GM23338 (cell line): Measurements from ENCODE around the gene SPACA5. TPM values are rescaled to one million over a fixed set of nuclear protein-coding genes. Genes with fewer than 3 reads are reported as not detected.

Experiments used
- ATAC-seq: fragments of 200-7000 bp; cut with Tn5 transposase; 3 replicates; pipeline ENCODE4 v1.9.1; 2020
- DNase-seq: peaks from one replicate; pipeline ENCODE4 v3.0.0-alpha.2; 2015; ENCODE audit warnings: low spot score
- H2AFZ ChIP-seq: fragments of 200-600 bp; sonication (generic); 2 replicates; pipeline ENCODE4 v1.8.0; 2016; ENCODE audit warnings: antibody characterized with exemption, mild to moderate bottlenecking, moderate library complexity
- H3F3A ChIP-seq: fragments of 200-600 bp; sonication (generic); replicated peaks from 2 replicates; pipeline ENCODE4 v1.8.0; 2017; ENCODE audit warnings: antibody characterized with exemption, mixed run types, low read depth
- H3K27ac ChIP-seq: fragments of 200-600 bp; sonication (generic); 2 replicates; pipeline ENCODE4 v1.6.1; 2016; ENCODE audit warnings: low read depth
- H3K27me3 ChIP-seq: fragments of 200-600 bp; sonication (generic); 2 replicates; pipeline ENCODE4 v1.8.0; 2016; ENCODE audit warnings: mild to moderate bottlenecking, mixed run types, moderate library complexity; ENCODE audit not compliant: insufficient read depth
- H3K36me3 ChIP-seq: fragments of 200-600 bp; sonication (generic); 2 replicates; pipeline ENCODE4 v1.8.0; 2016; ENCODE audit warnings: mild to moderate bottlenecking; ENCODE audit not compliant: insufficient read depth
- H3K4me1 ChIP-seq: fragments of 200-600 bp; sonication (generic); 2 replicates; pipeline ENCODE4 v1.8.0; 2016; ENCODE audit warnings: mild to moderate bottlenecking, moderate library complexity; ENCODE audit not compliant: insufficient read depth
- H3K4me2 ChIP-seq: fragments of 200-600 bp; sonication (generic); 2 replicates; pipeline ENCODE4 v1.7.1; 2017; ENCODE audit warnings: mixed run types
- H3K4me3 ChIP-seq: fragments of 200-600 bp; sonication (generic); 2 replicates; pipeline ENCODE4 v1.6.1; 2016; ENCODE audit warnings: mixed run types
- H3K79me2 ChIP-seq: fragments of 200-600 bp; sonication (generic); replicated peaks from 2 replicates; pipeline ENCODE4 v1.8.0; 2017; ENCODE audit warnings: mild to moderate bottlenecking; ENCODE audit not compliant: insufficient read depth
- H3K9me2 ChIP-seq: fragments of 200-600 bp; sonication (generic); 2 replicates; pipeline ENCODE4 v1.8.0; 2017; ENCODE audit not compliant: insufficient read depth
- H4K20me1 ChIP-seq: fragments of 200-600 bp; sonication (generic); replicated peaks from 2 replicates; pipeline ENCODE4 v1.8.0; 2017; ENCODE audit warnings: mild to moderate bottlenecking; ENCODE audit not compliant: insufficient read depth
- H3K27ac Mint-ChIP-seq: 2 replicates; pipeline ENCODE4 v1.8.0; 2020; ENCODE audit warnings: inconsistent platforms, mild to moderate bottlenecking, moderate library complexity, mixed read lengths
- H3K27me3 Mint-ChIP-seq: 3 replicates; pipeline ENCODE4 v1.8.0; 2022; ENCODE audit warnings: low read depth, mild to moderate bottlenecking, moderate library complexity, mixed read lengths, inconsistent platforms; ENCODE audit not compliant: insufficient read depth, poor library complexity
- H3K36me3 Mint-ChIP-seq: 3 replicates; pipeline ENCODE4 v1.8.0; 2021; ENCODE audit warnings: low read depth, mild to moderate bottlenecking, inconsistent platforms, moderate library complexity, mixed read lengths
- H3K4me1 Mint-ChIP-seq: 3 replicates; pipeline ENCODE4 v1.8.0; 2020; ENCODE audit warnings: mild to moderate bottlenecking, inconsistent platforms, mixed read lengths
- H3K4me3 Mint-ChIP-seq: 3 replicates; pipeline ENCODE4 v1.8.0; 2021; ENCODE audit warnings: moderate library complexity, mild to moderate bottlenecking, inconsistent platforms, mixed read lengths
- H3K9me3 Mint-ChIP-seq: 3 replicates; pipeline ENCODE4 v1.8.0; 2020; ENCODE audit warnings: moderate library complexity, mild to moderate bottlenecking, inconsistent platforms, mixed read lengths
- CREB1 ChIP-seq: fragments of 250-450 bp; sonication (Bioruptor Pico); IDR thresholded peaks from 2 replicates; pipeline ENCODE4 v1.5.0; 2020; ENCODE audit warnings: low read depth, mild to moderate bottlenecking, moderate library complexity
- EZH2 ChIP-seq: fragments of 200-600 bp; sonication (generic); IDR thresholded peaks from one replicate; pipeline ENCODE4 v1.8.0; 2017; ENCODE audit warnings: antibody characterized with exemption, mild to moderate bottlenecking, low read depth; ENCODE audit not compliant: unreplicated experiment
- EZH2phosphoT487 ChIP-seq: fragments of 200-600 bp; sonication (generic); IDR thresholded peaks from one replicate; pipeline ENCODE4 v1.8.1; 2018; ENCODE audit warnings: antibody characterized with exemption; ENCODE audit not compliant: unreplicated experiment
- JUNB ChIP-seq: IDR thresholded peaks from one replicate; pipeline ENCODE4 v1.6.1; 2016; ENCODE audit warnings: antibody characterized with exemption; ENCODE audit not compliant: unreplicated experiment
- NANOG ChIP-seq: IDR thresholded peaks from 2 replicates; pipeline ENCODE4 v1.6.1; 2016; ENCODE audit warnings: antibody characterized with exemption, borderline replicate concordance
- POLR2AphosphoS5 ChIP-seq: IDR thresholded peaks from 2 replicates; pipeline ENCODE4 v1.6.1; 2016; ENCODE audit warnings: antibody characterized with exemption, low read depth
- STAT1 ChIP-seq: IDR thresholded peaks from one replicate; pipeline ENCODE4 v1.6.1; 2016; ENCODE audit warnings: antibody characterized with exemption; ENCODE audit not compliant: unreplicated experiment
- ZNF114 ChIP-seq: fragments of 250-450 bp; sonication (Bioruptor Pico); IDR thresholded peaks from 2 replicates; pipeline ENCODE4 v1.5.0; 2020; ENCODE audit warnings: mild to moderate bottlenecking, moderate library complexity
- ZNF331 ChIP-seq: fragments of 250-450 bp; sonication (Bioruptor Pico); IDR thresholded peaks from 2 replicates; pipeline ENCODE4 v1.5.0; 2020; ENCODE audit warnings: low read depth, mild to moderate bottlenecking, moderate library complexity
- polyA plus RNA-seq: library from polyadenylated mRNA; unstranded; fragments of >200 nt; fragmentation: Nextera tagmentation; extraction: Ambion mirVana; gene quantifications from 2 replicates; pipeline ENCODE4 v1.2.1, GENCODE V29; 2016
- total RNA-seq: library from RNA; depleted of rRNA; stranded (reverse); fragments of >200 nt; shearing (Covaris generic); gene quantifications from 2 replicates; pipeline ENCODE4 v1.2.3, GENCODE V29; 2014
- TF ChIP-seq, protein P1 (sequence below): IDR thresholded peaks from 2 replicates; pipeline ENCODE4 v1.6.1; 2016; ENCODE audit warnings: antibody characterized with exemption
- TF ChIP-seq, protein P2 (sequence below), 2 experiments: fragments of 200-600 bp in 1 of 2; sonication (generic) in 1 of 2; conservative IDR thresholded peaks; 2 replicates each; pipeline versions ENCODE4 v1.5.1 to v1.6.1; 2016 to 2017; ENCODE audit warnings: antibody characterized with exemption in 2 of 2, low read depth in 2 of 2, mild to moderate bottlenecking in 2 of 2, moderate library complexity in 1 of 2
- TF ChIP-seq, protein P3 (sequence below): IDR thresholded peaks from one replicate; pipeline ENCODE4 v1.6.1; 2018; ENCODE audit warnings: antibody characterized with exemption; ENCODE audit not compliant: unreplicated experiment
- TF ChIP-seq, protein P4 (sequence below): fragments of 250-450 bp; sonication (Bioruptor Pico); IDR thresholded peaks from 2 replicates; pipeline ENCODE4 v1.5.0; 2020; ENCODE audit warnings: mild to moderate bottlenecking, moderate library complexity

Gene SPACA5
- total and polyA plus RNA-seq, 2 experiments from 2014 or later: not detected

DNA sequence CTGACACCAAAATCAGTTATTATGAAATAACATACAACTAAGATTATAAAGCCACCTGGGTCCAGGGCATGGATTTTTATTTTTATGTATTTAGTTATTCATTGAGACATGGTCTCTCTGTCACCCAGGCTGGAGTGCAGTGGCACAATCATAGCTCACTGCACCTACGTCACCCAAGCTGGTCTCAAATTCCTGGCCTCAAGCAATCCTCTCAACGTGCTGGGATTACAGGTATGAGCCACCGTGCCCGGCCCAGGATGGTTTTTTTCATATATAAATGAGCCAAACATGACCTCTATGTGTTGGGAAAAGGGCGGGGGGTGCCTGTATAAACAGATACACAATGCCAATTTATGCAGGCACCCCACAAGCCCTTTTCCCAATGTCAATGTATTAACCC, 40.1 kb downstream of the SPACA5 start:
- Mint-ChIP-seq H3K36me3 (no peaks in the 10 kb centered on the region), H3K27ac (no peak overlapping the region), H3K4me3 (no peak overlapping the region), H3K9me3 (no peaks in the 10 kb centered on the region), H3K27me3 (no peaks in the 10 kb centered on the region), H3K4me1 (peaks cover 7% of the 10 kb centered on the region; the same call in 1 of the 3 replicates)
- Histone ChIP-seq H3K9me2 (no peaks in the 10 kb centered on the region), H3K4me3 (no peak overlapping the region), H3K79me2 (no peaks in the 10 kb centered on the region), H2AFZ (no peak overlapping the region), H3K27ac (no peak overlapping the region), H3K4me1 (no peaks in the 10 kb centered on the region), H3K36me3 (no peaks in the 10 kb centered on the region), H4K20me1 (no peaks in the 10 kb centered on the region), H3F3A (no peaks in the 10 kb centered on the region), H3K27me3 (no peaks in the 10 kb centered on the region), H3K4me2 (no peak overlapping the region)
- no peak for TF ChIP-seq CREB1 (CRISPR knock-in tag)
- TF ChIP-seq ZNF114 (CRISPR knock-in tag): no peak
- no peak for TF ChIP-seq ZNF331
- no peak for TF ChIP-seq STAT1
- TF ChIP-seq, protein P1, sequence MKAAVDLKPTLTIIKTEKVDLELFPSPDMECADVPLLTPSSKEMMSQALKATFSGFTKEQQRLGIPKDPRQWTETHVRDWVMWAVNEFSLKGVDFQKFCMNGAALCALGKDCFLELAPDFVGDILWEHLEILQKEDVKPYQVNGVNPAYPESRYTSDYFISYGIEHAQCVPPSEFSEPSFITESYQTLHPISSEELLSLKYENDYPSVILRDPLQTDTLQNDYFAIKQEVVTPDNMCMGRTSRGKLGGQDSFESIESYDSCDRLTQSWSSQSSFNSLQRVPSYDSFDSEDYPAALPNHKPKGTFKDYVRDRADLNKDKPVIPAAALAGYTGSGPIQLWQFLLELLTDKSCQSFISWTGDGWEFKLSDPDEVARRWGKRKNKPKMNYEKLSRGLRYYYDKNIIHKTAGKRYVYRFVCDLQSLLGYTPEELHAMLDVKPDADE: no peak
- no peak for TF ChIP-seq POLR2AphosphoS5
- TF ChIP-seq, protein P2, sequence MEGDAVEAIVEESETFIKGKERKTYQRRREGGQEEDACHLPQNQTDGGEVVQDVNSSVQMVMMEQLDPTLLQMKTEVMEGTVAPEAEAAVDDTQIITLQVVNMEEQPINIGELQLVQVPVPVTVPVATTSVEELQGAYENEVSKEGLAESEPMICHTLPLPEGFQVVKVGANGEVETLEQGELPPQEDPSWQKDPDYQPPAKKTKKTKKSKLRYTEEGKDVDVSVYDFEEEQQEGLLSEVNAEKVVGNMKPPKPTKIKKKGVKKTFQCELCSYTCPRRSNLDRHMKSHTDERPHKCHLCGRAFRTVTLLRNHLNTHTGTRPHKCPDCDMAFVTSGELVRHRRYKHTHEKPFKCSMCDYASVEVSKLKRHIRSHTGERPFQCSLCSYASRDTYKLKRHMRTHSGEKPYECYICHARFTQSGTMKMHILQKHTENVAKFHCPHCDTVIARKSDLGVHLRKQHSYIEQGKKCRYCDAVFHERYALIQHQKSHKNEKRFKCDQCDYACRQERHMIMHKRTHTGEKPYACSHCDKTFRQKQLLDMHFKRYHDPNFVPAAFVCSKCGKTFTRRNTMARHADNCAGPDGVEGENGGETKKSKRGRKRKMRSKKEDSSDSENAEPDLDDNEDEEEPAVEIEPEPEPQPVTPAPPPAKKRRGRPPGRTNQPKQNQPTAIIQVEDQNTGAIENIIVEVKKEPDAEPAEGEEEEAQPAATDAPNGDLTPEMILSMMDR (conservative IDR thresholded peaks at IDR 0.05; ENCODE audit: low read depth in 2 of 2): no peak
- TF ChIP-seq EZH2phosphoT487: no peak
- no peak for TF ChIP-seq JUNB
- TF ChIP-seq, protein P3, sequence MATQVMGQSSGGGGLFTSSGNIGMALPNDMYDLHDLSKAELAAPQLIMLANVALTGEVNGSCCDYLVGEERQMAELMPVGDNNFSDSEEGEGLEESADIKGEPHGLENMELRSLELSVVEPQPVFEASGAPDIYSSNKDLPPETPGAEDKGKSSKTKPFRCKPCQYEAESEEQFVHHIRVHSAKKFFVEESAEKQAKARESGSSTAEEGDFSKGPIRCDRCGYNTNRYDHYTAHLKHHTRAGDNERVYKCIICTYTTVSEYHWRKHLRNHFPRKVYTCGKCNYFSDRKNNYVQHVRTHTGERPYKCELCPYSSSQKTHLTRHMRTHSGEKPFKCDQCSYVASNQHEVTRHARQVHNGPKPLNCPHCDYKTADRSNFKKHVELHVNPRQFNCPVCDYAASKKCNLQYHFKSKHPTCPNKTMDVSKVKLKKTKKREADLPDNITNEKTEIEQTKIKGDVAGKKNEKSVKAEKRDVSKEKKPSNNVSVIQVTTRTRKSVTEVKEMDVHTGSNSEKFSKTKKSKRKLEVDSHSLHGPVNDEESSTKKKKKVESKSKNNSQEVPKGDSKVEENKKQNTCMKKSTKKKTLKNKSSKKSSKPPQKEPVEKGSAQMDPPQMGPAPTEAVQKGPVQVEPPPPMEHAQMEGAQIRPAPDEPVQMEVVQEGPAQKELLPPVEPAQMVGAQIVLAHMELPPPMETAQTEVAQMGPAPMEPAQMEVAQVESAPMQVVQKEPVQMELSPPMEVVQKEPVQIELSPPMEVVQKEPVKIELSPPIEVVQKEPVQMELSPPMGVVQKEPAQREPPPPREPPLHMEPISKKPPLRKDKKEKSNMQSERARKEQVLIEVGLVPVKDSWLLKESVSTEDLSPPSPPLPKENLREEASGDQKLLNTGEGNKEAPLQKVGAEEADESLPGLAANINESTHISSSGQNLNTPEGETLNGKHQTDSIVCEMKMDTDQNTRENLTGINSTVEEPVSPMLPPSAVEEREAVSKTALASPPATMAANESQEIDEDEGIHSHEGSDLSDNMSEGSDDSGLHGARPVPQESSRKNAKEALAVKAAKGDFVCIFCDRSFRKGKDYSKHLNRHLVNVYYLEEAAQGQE: no peak
- TF ChIP-seq NANOG: no peak
- TF ChIP-seq, protein P4, sequence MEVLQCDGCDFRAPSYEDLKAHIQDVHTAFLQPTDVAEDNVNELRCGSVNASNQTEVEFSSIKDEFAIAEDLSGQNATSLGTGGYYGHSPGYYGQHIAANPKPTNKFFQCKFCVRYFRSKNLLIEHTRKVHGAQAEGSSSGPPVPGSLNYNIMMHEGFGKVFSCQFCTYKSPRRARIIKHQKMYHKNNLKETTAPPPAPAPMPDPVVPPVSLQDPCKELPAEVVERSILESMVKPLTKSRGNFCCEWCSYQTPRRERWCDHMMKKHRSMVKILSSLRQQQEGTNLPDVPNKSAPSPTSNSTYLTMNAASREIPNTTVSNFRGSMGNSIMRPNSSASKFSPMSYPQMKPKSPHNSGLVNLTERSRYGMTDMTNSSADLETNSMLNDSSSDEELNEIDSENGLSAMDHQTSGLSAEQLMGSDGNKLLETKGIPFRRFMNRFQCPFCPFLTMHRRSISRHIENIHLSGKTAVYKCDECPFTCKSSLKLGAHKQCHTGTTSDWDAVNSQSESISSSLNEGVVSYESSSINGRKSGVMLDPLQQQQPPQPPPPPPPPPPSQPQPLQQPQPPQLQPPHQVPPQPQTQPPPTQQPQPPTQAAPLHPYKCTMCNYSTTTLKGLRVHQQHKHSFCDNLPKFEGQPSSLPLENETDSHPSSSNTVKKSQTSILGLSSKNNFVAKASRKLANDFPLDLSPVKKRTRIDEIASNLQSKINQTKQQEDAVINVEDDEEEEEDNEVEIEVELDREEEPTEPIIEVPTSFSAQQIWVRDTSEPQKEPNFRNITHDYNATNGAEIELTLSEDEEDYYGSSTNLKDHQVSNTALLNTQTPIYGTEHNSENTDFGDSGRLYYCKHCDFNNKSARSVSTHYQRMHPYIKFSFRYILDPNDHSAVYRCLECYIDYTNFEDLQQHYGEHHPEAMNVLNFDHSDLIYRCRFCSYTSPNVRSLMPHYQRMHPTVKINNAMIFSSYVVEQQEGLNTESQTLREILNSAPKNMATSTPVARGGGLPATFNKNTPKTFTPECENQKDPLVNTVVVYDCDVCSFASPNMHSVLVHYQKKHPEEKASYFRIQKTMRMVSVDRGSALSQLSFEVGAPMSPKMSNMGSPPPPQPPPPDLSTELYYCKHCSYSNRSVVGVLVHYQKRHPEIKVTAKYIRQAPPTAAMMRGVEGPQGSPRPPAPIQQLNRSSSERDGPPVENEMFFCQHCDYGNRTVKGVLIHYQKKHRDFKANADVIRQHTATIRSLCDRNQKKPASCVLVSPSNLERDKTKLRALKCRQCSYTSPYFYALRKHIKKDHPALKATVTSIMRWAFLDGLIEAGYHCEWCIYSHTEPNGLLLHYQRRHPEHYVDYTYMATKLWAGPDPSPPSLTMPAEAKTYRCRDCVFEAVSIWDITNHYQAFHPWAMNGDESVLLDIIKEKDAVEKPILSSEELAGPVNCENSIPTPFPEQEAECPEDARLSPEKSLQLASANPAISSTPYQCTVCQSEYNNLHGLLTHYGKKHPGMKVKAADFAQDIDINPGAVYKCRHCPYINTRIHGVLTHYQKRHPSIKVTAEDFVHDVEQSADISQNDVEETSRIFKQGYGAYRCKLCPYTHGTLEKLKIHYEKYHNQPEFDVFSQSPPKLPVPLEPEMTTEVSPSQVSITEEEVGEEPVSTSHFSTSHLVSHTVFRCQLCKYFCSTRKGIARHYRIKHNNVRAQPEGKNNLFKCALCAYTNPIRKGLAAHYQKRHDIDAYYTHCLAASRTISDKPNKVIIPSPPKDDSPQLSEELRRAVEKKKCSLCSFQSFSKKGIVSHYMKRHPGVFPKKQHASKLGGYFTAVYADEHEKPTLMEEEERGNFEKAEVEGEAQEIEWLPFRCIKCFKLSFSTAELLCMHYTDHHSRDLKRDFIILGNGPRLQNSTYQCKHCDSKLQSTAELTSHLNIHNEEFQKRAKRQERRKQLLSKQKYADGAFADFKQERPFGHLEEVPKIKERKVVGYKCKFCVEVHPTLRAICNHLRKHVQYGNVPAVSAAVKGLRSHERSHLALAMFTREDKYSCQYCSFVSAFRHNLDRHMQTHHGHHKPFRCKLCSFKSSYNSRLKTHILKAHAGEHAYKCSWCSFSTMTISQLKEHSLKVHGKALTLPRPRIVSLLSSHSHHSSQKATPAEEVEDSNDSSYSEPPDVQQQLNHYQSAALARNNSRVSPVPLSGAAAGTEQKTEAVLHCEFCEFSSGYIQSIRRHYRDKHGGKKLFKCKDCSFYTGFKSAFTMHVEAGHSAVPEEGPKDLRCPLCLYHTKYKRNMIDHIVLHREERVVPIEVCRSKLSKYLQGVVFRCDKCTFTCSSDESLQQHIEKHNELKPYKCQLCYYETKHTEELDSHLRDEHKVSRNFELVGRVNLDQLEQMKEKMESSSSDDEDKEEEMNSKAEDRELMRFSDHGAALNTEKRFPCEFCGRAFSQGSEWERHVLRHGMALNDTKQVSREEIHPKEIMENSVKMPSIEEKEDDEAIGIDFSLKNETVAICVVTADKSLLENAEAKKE (CRISPR knock-in tag): no peak
- TF ChIP-seq EZH2: no peak
- no peak for DNase-seq
- ATAC-seq: no peak
